IMR-90 (cell line): Measurements from ENCODE around the gene CAMK2B. TPM values are rescaled to one million over a fixed set of nuclear protein-coding genes. Genes with fewer than 3 reads are reported as not detected.
A peak's percentile ranks its signal among the peaks of the same experiment; 100 is the strongest.

Experiments
- ATAC-seq: fragments of 200-7000 bp; cut with Tn5 transposase; 2 replicates; pipeline ENCODE4 v1.9.1; 2020; ENCODE audit warnings: low read depth, mild to moderate bottlenecking, moderate library complexity
- BruUV-seq: library from RNA; stranded (reverse); fragments of 400-500 nt; replicated peaks from 2 replicates; lab custom pipeline; 2021; lab: Mats Ljungman, UMichigan
- CTCF ChIA-PET: fragments of 300-600 bp; formaldehyde crosslinking; extraction: SDS; loops from one replicate; lab custom pipeline; 2021; ENCODE audit warnings: antibody characterized with exemption; lab: Yijun Ruan, JAX
- POLR2A ChIA-PET: fragments of 300-600 bp; sonication (Branson Sonifier 250); formaldehyde crosslinking; loops from one replicate; lab custom pipeline; 2022; ENCODE audit warnings: antibody characterized with exemption; ENCODE audit not compliant: unreplicated experiment; lab: Charles Lee
- DNase-seq: peaks from one replicate; pipeline ENCODE4 v3.0.0; 2013
- H2AFZ ChIP-seq: replicated peaks from 2 replicates; pipeline ENCODE3; 2013; ENCODE audit warnings: low read length, mild to moderate bottlenecking; ENCODE audit not compliant: poor library complexity
- H2AK5ac ChIP-seq: 2 replicates; pipeline ENCODE4 v1.6.1; 2013; ENCODE audit warnings: low read depth, low read length, inconsistent platforms
- H2AK9ac ChIP-seq: replicated peaks from 2 replicates; pipeline ENCODE3; 2013; ENCODE audit warnings: mild to moderate bottlenecking, low read depth, low read length, moderate library complexity; ENCODE audit not compliant: poor library complexity
- H2BK120ac ChIP-seq: 2 replicates; pipeline ENCODE4 v1.6.1; 2013; ENCODE audit warnings: low read depth, low read length, inconsistent platforms
- H2BK15ac ChIP-seq: 3 replicates; pipeline ENCODE4 v1.6.1; 2013; ENCODE audit warnings: low read depth, low read length, inconsistent platforms
- H2BK20ac ChIP-seq: 2 replicates; pipeline ENCODE4 v1.6.1; 2013; ENCODE audit warnings: low read depth, mild to moderate bottlenecking, inconsistent platforms, low read length, moderate library complexity
- H2BK5ac ChIP-seq: 2 replicates; pipeline ENCODE4 v1.6.1; 2013; ENCODE audit warnings: mild to moderate bottlenecking, low read depth, low read length, inconsistent platforms; ENCODE audit not compliant: poor library complexity, severe bottlenecking
- H3K14ac ChIP-seq: replicated peaks from 2 replicates; pipeline ENCODE4 v1.6.1; 2013; ENCODE audit warnings: low read depth, low read length, inconsistent platforms
- H3K18ac ChIP-seq: 2 replicates; pipeline ENCODE4 v1.6.1; 2013; ENCODE audit warnings: low read depth, low read length, control low read depth
- H3K23ac ChIP-seq: 2 replicates; pipeline ENCODE4 v1.6.1; 2013; ENCODE audit warnings: low read depth, low read length, inconsistent platforms
- H3K27ac ChIP-seq: 2 replicates; pipeline ENCODE4 v1.5.1; 2013; ENCODE audit warnings: mild to moderate bottlenecking, control low read depth, low read length; ENCODE audit not compliant: insufficient read depth
- H3K27me3 ChIP-seq: 2 replicates; pipeline ENCODE4 v1.6.1; 2013; ENCODE audit warnings: low read length; ENCODE audit not compliant: control insufficient read depth, insufficient read depth
- H3K36me3 ChIP-seq: 2 replicates; pipeline ENCODE4 v1.6.1; 2013; ENCODE audit warnings: low read length, mixed read lengths; ENCODE audit not compliant: control insufficient read depth, insufficient read depth
- H3K4ac ChIP-seq: 2 replicates; pipeline ENCODE4 v1.6.1; 2013; ENCODE audit warnings: low read depth, low read length, inconsistent platforms
- H3K4me1 ChIP-seq: 2 replicates; pipeline ENCODE4 v1.6.1; 2013; ENCODE audit warnings: low read length, mixed read lengths; ENCODE audit not compliant: control insufficient read depth, insufficient read depth
- H3K4me2 ChIP-seq: 2 replicates; pipeline ENCODE4 v1.6.1; 2013; ENCODE audit warnings: low read depth, mild to moderate bottlenecking, control low read depth, low read length, moderate library complexity
- H3K4me3 ChIP-seq: 2 replicates; pipeline ENCODE4 v1.5.1; 2013; ENCODE audit warnings: low read depth, mild to moderate bottlenecking, control low read depth, low read length, moderate library complexity; ENCODE audit not compliant: insufficient read depth
- H3K56ac ChIP-seq: 2 replicates; pipeline ENCODE4 v1.6.1; 2013; ENCODE audit warnings: low read length, inconsistent platforms; ENCODE audit not compliant: insufficient read depth; ENCODE audit errors: extremely low read depth
- H3K79me1 ChIP-seq, 2 experiments: 2 replicates each; pipeline ENCODE4 v1.6.1; 2013; ENCODE audit warnings: low read length in 2 of 2, inconsistent platforms in 1 of 2, low read depth in 1 of 2
- H3K9ac ChIP-seq: 2 replicates; pipeline ENCODE4 v1.6.1; 2013; ENCODE audit warnings: low read depth, low read length, control low read depth
- H3K9me1 ChIP-seq: 2 replicates; pipeline ENCODE4 v1.6.1; 2013; ENCODE audit warnings: low read length, inconsistent platforms; ENCODE audit not compliant: insufficient read depth
- H3K9me3 ChIP-seq: 2 replicates; pipeline ENCODE4 v1.6.1; 2013; ENCODE audit warnings: low read length; ENCODE audit not compliant: control insufficient read depth, insufficient read depth
- H4K20me1 ChIP-seq: 2 replicates; pipeline ENCODE4 v1.6.1; 2013; ENCODE audit warnings: low read length, inconsistent platforms; ENCODE audit not compliant: insufficient read depth
- H4K5ac ChIP-seq: 2 replicates; pipeline ENCODE4 v1.6.1; 2013; ENCODE audit warnings: mild to moderate bottlenecking, low read depth, low read length, control low read depth
- H4K8ac ChIP-seq, 2 experiments: 2 replicates each; pipeline ENCODE4 v1.6.1; 2013; ENCODE audit warnings: low read depth in 2 of 2, low read length in 2 of 2, control low read depth in 1 of 2, inconsistent platforms in 1 of 2
- H4K91ac ChIP-seq: 2 replicates; pipeline ENCODE4 v1.6.1; 2013; ENCODE audit warnings: low read depth, low read length, inconsistent platforms; ENCODE audit not compliant: insufficient read depth
- BHLHE40 ChIP-seq: fragments of 150-350 bp; IDR thresholded peaks from 2 replicates; pipeline ENCODE4 v1.6.1; 2016; ENCODE audit warnings: mild to moderate bottlenecking, low read depth, low read length
- CEBPB ChIP-seq: IDR thresholded peaks from 2 replicates; pipeline ENCODE4 v1.6.1; 2012; ENCODE audit warnings: low read depth, low read length, improper control_type of control experiment
- CHD1 ChIP-seq: IDR thresholded peaks from 2 replicates; pipeline ENCODE4 v1.6.1; 2012; ENCODE audit warnings: low read depth, low read length, improper control_type of control experiment
- CTCF ChIP-seq: conservative IDR thresholded peaks from 2 replicates; pipeline ENCODE4 v1.5.1; 2012; ENCODE audit warnings: mild to moderate bottlenecking, low read depth, low read length, improper control_type of control experiment
- ELK1 ChIP-seq: fragments of 150-350 bp; IDR thresholded peaks from 2 replicates; pipeline ENCODE4 v1.6.1; 2016; ENCODE audit warnings: low read depth, mild to moderate bottlenecking, low read length, moderate library complexity, borderline replicate concordance
- FOS ChIP-seq: fragments of 150-350 bp; IDR thresholded peaks from 2 replicates; pipeline ENCODE4 v1.6.1; 2016; ENCODE audit warnings: low read depth, low read length
- MAZ ChIP-seq: IDR thresholded peaks from 2 replicates; pipeline ENCODE4 v1.6.1; 2012; ENCODE audit warnings: low read depth, mild to moderate bottlenecking, low read length, improper control_type of control experiment, moderate library complexity, borderline replicate concordance
- MXI1 ChIP-seq: IDR thresholded peaks from 2 replicates; pipeline ENCODE4 v1.6.1; 2012; ENCODE audit warnings: low read depth, mild to moderate bottlenecking, low read length, moderate library complexity, borderline replicate concordance
- POLR2A ChIP-seq: IDR thresholded peaks from 2 replicates; pipeline ENCODE4 v1.6.1; 2012; ENCODE audit warnings: mild to moderate bottlenecking, low read depth, low read length
- RAD21 ChIP-seq: IDR thresholded peaks from 2 replicates; pipeline ENCODE4 v1.6.1; 2012; ENCODE audit warnings: low read length, improper control_type of control experiment
- RCOR1 ChIP-seq: IDR thresholded peaks from 2 replicates; pipeline ENCODE4 v1.6.1; 2012; ENCODE audit warnings: mild to moderate bottlenecking, low read length, improper control_type of control experiment; ENCODE audit not compliant: insufficient replicate concordance
- RFX5 ChIP-seq: IDR thresholded peaks from 2 replicates; pipeline ENCODE4 v1.8.0; 2012; ENCODE audit warnings: low read depth, mild to moderate bottlenecking, low read length, moderate library complexity
- SMC3 ChIP-seq: fragments of 150-350 bp; IDR thresholded peaks from 2 replicates; pipeline ENCODE4 v1.6.1; 2016; ENCODE audit warnings: low read depth, mild to moderate bottlenecking, antibody characterized with exemption, low read length, moderate library complexity
- USF2 ChIP-seq: fragments of 150-350 bp; IDR thresholded peaks from 2 replicates; pipeline ENCODE4 v1.6.1; 2017; ENCODE audit warnings: mild to moderate bottlenecking, antibody characterized with exemption, low read length, low read depth
- WGBS, 2 experiments: methylation state at CpG; one replicate each; pipeline versions ENCODE4 v1.1.5 to v1.1.7; 2013; ENCODE audit warnings: missing lambda C conversion rate in 2 of 2; ENCODE audit not compliant: insufficient read length in 1 of 2; ENCODE audit errors: extremely low coverage in 2 of 2; 5-methylcytosine and 5-hydroxymethylcytosine counted together
- dilution Hi-C: fragments of 300-500 bp; cut with HindIII; formaldehyde crosslinking; loops from one replicate; pipeline ENCODE4 v1.14.3; 2018; ENCODE audit warnings: low sequenced_read_pairs; ENCODE audit not compliant: unreplicated experiment
- in situ Hi-C: fragments of 300-500 bp; cut with MboI; formaldehyde crosslinking; loops from 3 replicates; pipeline ENCODE4 v1.14.3; 2019; ENCODE audit warnings: low sequenced_read_pairs, inconsistent platforms, mixed read lengths
- intact Hi-C: fragments of 100-400 bp; cut with micrococcal nuclease; formaldehyde crosslinking; loops from 2 replicates; pipeline ENCODE4 v1.10.0; 2022
- polyA plus RNA-seq, 3 experiments: library from polyadenylated mRNA; depleted of rRNA; stranded (reverse); fragments of >200 nt; gene quantifications; 2 replicates each; pipeline ENCODE4 v1.2.3, GENCODE V29; 2012; ENCODE audit warnings: low replicate concordance in 1 of 3
- total RNA-seq: library from RNA; depleted of rRNA; stranded (reverse); fragments of >200 nt; gene quantifications from 2 replicates; pipeline ENCODE4 v1.2.3, GENCODE V29; 2012

CAMK2B gene
- total and polyA plus RNA-seq, 2 of the 4 experiments (the other 2 are of a cell fraction): 0.18 to 0.36 TPM

GRCh38 chr7:44284216-44284615 lies 41.2 kb downstream of the CAMK2B start:
- DNase-seq (peak; percentile 40), ATAC-seq (peak; percentile 54)
- Histone ChIP-seq H2AFZ (peak overlapping the region; percentile 78), H3K23ac (no peak overlapping the region), H3K56ac (no peak overlapping the region), H3K4me1 (peaks cover 3% of the 10 kb centered on the region; the same call in 1 of the 2 replicates), H2BK15ac (no peak overlapping the region), H2AK9ac (peak overlapping the region; percentile 74), H3K9me1 (0 out of 2 replicates have a peak, but pooled peaks cover 3% of the 10 kb centered on the region), H2BK120ac (no peak overlapping the region), H2AK5ac (no peak overlapping the region), H3K14ac (no peak overlapping the region), H2BK5ac (no peak overlapping the region), H3K4ac (no peak overlapping the region), H4K91ac (no peak overlapping the region), H3K18ac (no peak overlapping the region), H3K4me2 (no peak overlapping the region), H3K36me3 (no peaks in the 10 kb centered on the region), H3K79me1 (no peaks in the 10 kb centered on the region), H4K8ac (no peak overlapping the region), H3K9me3 (no peaks in the 10 kb centered on the region), H4K20me1 (no peaks in the 10 kb centered on the region), H3K27ac (no peak overlapping the region), H3K9ac (no peak overlapping the region), H4K5ac (no peak overlapping the region), H3K27me3 (peaks cover 6% of the 10 kb centered on the region), H3K4me3 (no peak overlapping the region), H2BK20ac (no peak overlapping the region)
- no peak for TF ChIP-seq CTCF
- TF ChIP-seq MXI1: no peak
- no peak for TF ChIP-seq RAD21
- no peak for TF ChIP-seq CHD1
- no peak for TF ChIP-seq CEBPB
- TF ChIP-seq FOS: no peak
- no peak for TF ChIP-seq MAZ
- no peak for TF ChIP-seq USF2
- TF ChIP-seq RCOR1: no peak
- TF ChIP-seq SMC3: no peak
- TF ChIP-seq POLR2A: no peak
- no peak for TF ChIP-seq RFX5
- TF ChIP-seq ELK1: no peak
- TF ChIP-seq BHLHE40: no peak
- dilution Hi-C loops (no loop called here), in situ Hi-C loops (no loop called here), intact Hi-C loops (no loop called here)
- WGBS, 2 experiments: 100% methylated on average over 1 of the region's 13 CpGs; no CpG with 5 or more reads in 1 of the 2 experiments
- POLR2A ChIA-PET: no interaction called here
- CTCF ChIA-PET: interaction anchor here (0.8 to 1.0 kb wide), 2 partner anchors 12 to 43 kb away, joined by 3 read pairs; no protein-coding TSS in a partner anchor
- no TSS peak for BruUV-seq
